ENCODE results near the gene STEAP3. TPM values are rescaled to one million over a fixed set of nuclear protein-coding genes. Genes with fewer than 3 reads are reported as not detected.

The STEAP3 gene
- polyA plus RNA-seq, 1 donor from 2014 or later, result not detected

DNA sequence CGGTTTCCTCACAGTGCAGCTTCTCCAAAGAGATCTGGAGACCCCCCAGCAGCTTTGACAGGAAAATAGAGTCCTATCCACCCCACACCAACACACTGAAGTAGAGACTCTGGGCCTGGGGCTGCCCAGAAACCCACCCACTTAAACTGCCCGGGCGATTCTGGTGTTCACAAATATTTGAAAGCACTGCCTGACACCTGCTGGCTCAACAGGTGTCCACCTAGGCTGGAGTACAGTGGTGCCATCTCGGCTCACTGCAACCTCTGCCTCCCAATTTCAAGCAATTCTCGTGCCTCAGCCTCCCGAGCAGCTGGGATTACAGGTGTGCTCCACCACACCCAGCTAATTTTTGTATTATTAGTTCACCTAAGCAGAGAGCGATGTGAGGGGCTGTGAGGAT, 5.3 kb downstream of the STEAP3 start:
- Histone ChIP-seq H3K9me2 (ENCODE audit: insufficient read depth, low read length) (no peaks in the 10 kb centered on the region), H4K20me1 (ENCODE audit: insufficient read depth) (no peaks in the 10 kb centered on the region), H3K4me2 (ENCODE audit: low read length) (no peak overlapping the region), H3K9ac (ENCODE audit: low read length) (no peak overlapping the region), H3K9me3 (ENCODE audit: low read length) (no peaks in the 10 kb centered on the region), H3K36me3 (ENCODE audit: insufficient read depth, low read length) (no peaks in the 10 kb centered on the region), H3K27ac (ENCODE audit: low read length) (no peak overlapping the region), H3K27me3 (ENCODE audit: insufficient read depth, low read depth, low read length) (peaks cover 24% of the 10 kb centered on the region), H3K79me2 (replicated peaks; ENCODE audit: insufficient read depth, low read length) (no peaks in the 10 kb centered on the region), H2AFZ (ENCODE audit: low read depth, low read length) (no peak overlapping the region), H3F3A (ENCODE audit: insufficient read depth, low read length, poor library complexity, severe bottlenecking) (no peaks in the 10 kb centered on the region), H3K4me3 (ENCODE audit: low read length) (no peak overlapping the region)
- TF ChIP-seq MXI1 (conservative IDR thresholded peaks at IDR 0.05; ENCODE audit: poor library complexity, severe bottlenecking) (no peak), TAF1 (IDR thresholded peaks at IDR 0.05; ENCODE audit: low read depth) (no peak), RAD21 (conservative IDR thresholded peaks at IDR 0.05) (no peak), EZH2 (IDR thresholded peaks at IDR 0.05; ENCODE audit: borderline replicate concordance, insufficient read depth, low read length, poor library complexity, severe bottlenecking) (no peak), EP300 (conservative IDR thresholded peaks at IDR 0.05; ENCODE audit: poor library complexity, severe bottlenecking) (no peak), SMC3 (conservative IDR thresholded peaks at IDR 0.05; ENCODE audit: poor library complexity) (no peak), POLR2AphosphoS5 (IDR thresholded peaks at IDR 0.05) (no peak)
- TF ChIP-seq, protein P1, sequence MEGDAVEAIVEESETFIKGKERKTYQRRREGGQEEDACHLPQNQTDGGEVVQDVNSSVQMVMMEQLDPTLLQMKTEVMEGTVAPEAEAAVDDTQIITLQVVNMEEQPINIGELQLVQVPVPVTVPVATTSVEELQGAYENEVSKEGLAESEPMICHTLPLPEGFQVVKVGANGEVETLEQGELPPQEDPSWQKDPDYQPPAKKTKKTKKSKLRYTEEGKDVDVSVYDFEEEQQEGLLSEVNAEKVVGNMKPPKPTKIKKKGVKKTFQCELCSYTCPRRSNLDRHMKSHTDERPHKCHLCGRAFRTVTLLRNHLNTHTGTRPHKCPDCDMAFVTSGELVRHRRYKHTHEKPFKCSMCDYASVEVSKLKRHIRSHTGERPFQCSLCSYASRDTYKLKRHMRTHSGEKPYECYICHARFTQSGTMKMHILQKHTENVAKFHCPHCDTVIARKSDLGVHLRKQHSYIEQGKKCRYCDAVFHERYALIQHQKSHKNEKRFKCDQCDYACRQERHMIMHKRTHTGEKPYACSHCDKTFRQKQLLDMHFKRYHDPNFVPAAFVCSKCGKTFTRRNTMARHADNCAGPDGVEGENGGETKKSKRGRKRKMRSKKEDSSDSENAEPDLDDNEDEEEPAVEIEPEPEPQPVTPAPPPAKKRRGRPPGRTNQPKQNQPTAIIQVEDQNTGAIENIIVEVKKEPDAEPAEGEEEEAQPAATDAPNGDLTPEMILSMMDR (IDR thresholded peaks at IDR 0.05; ENCODE audit: poor library complexity, severe bottlenecking), result no peak
- TF ChIP-seq, protein P2, sequence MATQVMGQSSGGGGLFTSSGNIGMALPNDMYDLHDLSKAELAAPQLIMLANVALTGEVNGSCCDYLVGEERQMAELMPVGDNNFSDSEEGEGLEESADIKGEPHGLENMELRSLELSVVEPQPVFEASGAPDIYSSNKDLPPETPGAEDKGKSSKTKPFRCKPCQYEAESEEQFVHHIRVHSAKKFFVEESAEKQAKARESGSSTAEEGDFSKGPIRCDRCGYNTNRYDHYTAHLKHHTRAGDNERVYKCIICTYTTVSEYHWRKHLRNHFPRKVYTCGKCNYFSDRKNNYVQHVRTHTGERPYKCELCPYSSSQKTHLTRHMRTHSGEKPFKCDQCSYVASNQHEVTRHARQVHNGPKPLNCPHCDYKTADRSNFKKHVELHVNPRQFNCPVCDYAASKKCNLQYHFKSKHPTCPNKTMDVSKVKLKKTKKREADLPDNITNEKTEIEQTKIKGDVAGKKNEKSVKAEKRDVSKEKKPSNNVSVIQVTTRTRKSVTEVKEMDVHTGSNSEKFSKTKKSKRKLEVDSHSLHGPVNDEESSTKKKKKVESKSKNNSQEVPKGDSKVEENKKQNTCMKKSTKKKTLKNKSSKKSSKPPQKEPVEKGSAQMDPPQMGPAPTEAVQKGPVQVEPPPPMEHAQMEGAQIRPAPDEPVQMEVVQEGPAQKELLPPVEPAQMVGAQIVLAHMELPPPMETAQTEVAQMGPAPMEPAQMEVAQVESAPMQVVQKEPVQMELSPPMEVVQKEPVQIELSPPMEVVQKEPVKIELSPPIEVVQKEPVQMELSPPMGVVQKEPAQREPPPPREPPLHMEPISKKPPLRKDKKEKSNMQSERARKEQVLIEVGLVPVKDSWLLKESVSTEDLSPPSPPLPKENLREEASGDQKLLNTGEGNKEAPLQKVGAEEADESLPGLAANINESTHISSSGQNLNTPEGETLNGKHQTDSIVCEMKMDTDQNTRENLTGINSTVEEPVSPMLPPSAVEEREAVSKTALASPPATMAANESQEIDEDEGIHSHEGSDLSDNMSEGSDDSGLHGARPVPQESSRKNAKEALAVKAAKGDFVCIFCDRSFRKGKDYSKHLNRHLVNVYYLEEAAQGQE (IDR thresholded peaks at IDR 0.05; ENCODE audit: borderline replicate concordance), result no peak

DNA sequence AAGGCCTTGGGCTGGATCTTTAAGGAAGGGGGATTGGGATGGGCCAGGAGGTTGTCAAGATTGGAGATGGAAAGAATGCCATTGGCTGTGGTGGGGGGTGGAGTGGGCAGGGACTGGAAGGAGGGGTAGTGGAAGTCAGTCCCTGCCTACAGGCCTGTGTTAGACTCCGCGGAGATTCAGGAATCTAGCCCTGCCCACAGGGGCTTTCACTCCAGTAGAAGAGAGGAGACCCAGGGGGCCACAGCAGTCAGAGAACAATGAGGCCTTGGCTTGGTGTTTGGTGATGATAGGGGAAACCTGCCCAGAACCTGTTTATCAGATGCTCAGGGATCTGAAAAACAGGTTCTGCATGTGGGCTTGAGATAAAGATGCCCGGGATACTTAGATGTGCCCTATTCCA, 6.1 kb downstream of the STEAP3 start:
- Histone ChIP-seq H3K9me3 (ENCODE audit: low read length) (no peaks in the 10 kb centered on the region), H3K27ac (ENCODE audit: low read length) (no peak overlapping the region), H4K20me1 (ENCODE audit: insufficient read depth) (no peaks in the 10 kb centered on the region), H3K9ac (ENCODE audit: low read length) (no peak overlapping the region), H3K4me2 (ENCODE audit: low read length) (no peak overlapping the region), H3K36me3 (ENCODE audit: insufficient read depth, low read length) (no peaks in the 10 kb centered on the region), H2AFZ (ENCODE audit: low read depth, low read length) (no peak overlapping the region), H3K4me3 (ENCODE audit: low read length) (no peak overlapping the region), H3K79me2 (replicated peaks; ENCODE audit: insufficient read depth, low read length) (no peaks in the 10 kb centered on the region), H3F3A (ENCODE audit: insufficient read depth, low read length, poor library complexity, severe bottlenecking) (no peaks in the 10 kb centered on the region), H3K9me2 (ENCODE audit: insufficient read depth, low read length) (no peaks in the 10 kb centered on the region), H3K27me3 (ENCODE audit: insufficient read depth, low read depth, low read length) (peaks cover 16% of the 10 kb centered on the region)
- TF ChIP-seq RAD21 (conservative IDR thresholded peaks at IDR 0.05) (no peak), MXI1 (conservative IDR thresholded peaks at IDR 0.05; ENCODE audit: poor library complexity, severe bottlenecking) (no peak), TAF1 (IDR thresholded peaks at IDR 0.05; ENCODE audit: low read depth) (no peak), EP300 (conservative IDR thresholded peaks at IDR 0.05; ENCODE audit: poor library complexity, severe bottlenecking) (no peak), EZH2 (IDR thresholded peaks at IDR 0.05; ENCODE audit: borderline replicate concordance, insufficient read depth, low read length, poor library complexity, severe bottlenecking) (no peak), POLR2AphosphoS5 (IDR thresholded peaks at IDR 0.05) (no peak), SMC3 (conservative IDR thresholded peaks at IDR 0.05; ENCODE audit: poor library complexity) (no peak)
- TF ChIP-seq, protein P1 (IDR thresholded peaks at IDR 0.05; ENCODE audit: poor library complexity, severe bottlenecking), result no peak
- TF ChIP-seq, protein P2 (IDR thresholded peaks at IDR 0.05; ENCODE audit: borderline replicate concordance), result no peak
